ENCODE measurements around the gene ELMO3.

- TF ChIP-seq POLR2A (IDR thresholded peaks at IDR 0.05; ENCODE audit: low read depth, low read length) (no peak), POLR2AphosphoS5 (IDR thresholded peaks at IDR 0.05; ENCODE audit: low read depth, low read length) (no peak)
Observed at GRCh38 chr16:67213197-67214019, 14.5 kb downstream of the ELMO3 start.
